Small intestine (tissue), 7 donors: ENCODE data around the gene FOXO1. TPM values are rescaled to one million over a fixed set of nuclear protein-coding genes. Genes with fewer than 3 reads are reported as not detected.
A peak's percentile ranks its signal among the peaks of the same experiment; 100 is the strongest.

ENCODE experiments used
- DNase-seq, 2 donors: peaks; one replicate each; pipeline versions ENCODE4 v3.0.0 to v3.0.0-alpha.2; 2013
- FAIRE-seq: peaks from 2 replicates; lab custom pipeline; 2012; peaks lifted over from hg19 to GRCh38; lab: Jason Lieb, UNC
- H3K27ac ChIP-seq, 3 donors: one replicate each; pipeline ENCODE4 v1.5.1; 2013; ENCODE audit warnings: low read length in 2 of 3, mild to moderate bottlenecking in 2 of 3, control low read depth in 1 of 3, inconsistent platforms in 1 of 3, low read depth in 1 of 3, moderate library complexity in 1 of 3
- H3K27me3 ChIP-seq, 3 donors: one replicate each; pipeline ENCODE4 v1.6.1; 2013; ENCODE audit warnings: low read length in 3 of 3, inconsistent platforms in 1 of 3; ENCODE audit not compliant: control insufficient read depth in 3 of 3, insufficient read depth in 3 of 3
- H3K36me3 ChIP-seq, 3 donors: one replicate each; pipeline ENCODE4 v1.6.1; 2013; ENCODE audit warnings: low read length in 3 of 3, inconsistent platforms in 1 of 3, low read depth in 1 of 3, mild to moderate bottlenecking in 1 of 3, moderate library complexity in 1 of 3; ENCODE audit not compliant: control insufficient read depth in 3 of 3, insufficient read depth in 2 of 3
- H3K4me1 ChIP-seq, 3 donors: one replicate each; pipeline ENCODE4 v1.6.1; 2013; ENCODE audit warnings: low read length in 2 of 3, inconsistent platforms in 1 of 3, low read depth in 1 of 3, mild to moderate bottlenecking in 1 of 3, moderate library complexity in 1 of 3; ENCODE audit not compliant: control insufficient read depth in 3 of 3, insufficient read depth in 2 of 3
- H3K4me3 ChIP-seq, 3 donors: one replicate each; pipeline ENCODE4 v1.5.1; 2013; ENCODE audit warnings: low read length in 3 of 3, control low read depth in 1 of 3, inconsistent platforms in 1 of 3, low read depth in 1 of 3, mild to moderate bottlenecking in 1 of 3, moderate library complexity in 1 of 3
- H3K9me3 ChIP-seq, 2 donors: one replicate each; pipeline ENCODE4 v1.6.1; 2013; ENCODE audit warnings: low read depth in 1 of 2, low read length in 1 of 2; ENCODE audit not compliant: control insufficient read depth in 2 of 2, insufficient read depth in 1 of 2
- WGBS, 3 donors: extraction: QIAGEN DNeasy Blood & Tissue Kit; methylation state at CpG; one replicate each; pipeline ENCODE4 v1.1.7; 2013; 5-methylcytosine and 5-hydroxymethylcytosine counted together
- polyA plus RNA-seq, 4 donors: library from polyadenylated mRNA; stranded (reverse) in 3 of 4; unstranded in 1 of 4; fragments of 200-250 nt in 3 of 4; fragments of 120-200 nt in 1 of 4; gene quantifications; one replicate each; pipeline versions ENCODE4 v1.2.1 to v1.2.3, GENCODE V29; 2013
- donor health status: healthy with polysubstance abuse.
- donor health status: control.
- donor health status: control.
- donor health status: Bipolar disorder and iron deficiency.
- donor health status: healthy.

The FOXO1 gene
- polyA plus RNA-seq, 4 donors, result 4.0 to 10.1 (median 7.1) TPM

DNA sequence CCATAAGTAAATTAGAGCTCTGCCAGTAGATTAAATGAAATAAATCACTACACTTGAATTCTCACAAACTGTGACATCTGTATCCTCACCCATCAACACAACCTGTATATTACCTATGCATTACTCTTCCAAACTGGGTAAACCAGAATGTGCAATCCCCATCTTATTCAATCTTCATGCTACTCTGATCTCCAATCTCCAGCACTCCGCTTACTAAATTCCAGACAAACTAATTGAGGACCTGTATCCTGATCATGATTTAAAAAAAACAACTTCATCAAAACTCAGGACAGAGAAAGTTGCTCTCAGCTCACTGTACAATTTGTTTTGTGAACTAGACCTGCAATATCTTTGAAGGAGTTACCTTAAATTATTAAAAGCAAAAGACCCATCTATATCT, 74.4 kb downstream of the FOXO1 start:
- FAIRE-seq (no peak), DNase-seq (no peak)
- Histone ChIP-seq H3K4me1 (peaks cover 2 to 13% (median 8%) of the 10 kb centered on the region in 3 donors), H3K9me3 (no peaks in the 10 kb centered on the region), H3K27ac (no peak overlapping the region), H3K4me3 (no peak overlapping the region), H3K27me3 (no peaks in the 10 kb centered on the region), H3K36me3 (no peaks in the 10 kb centered on the region)
- 94 to 100% (median 97%) methylated on average over 1 of the region's 1 CpG for WGBS, 3 donors

DNA sequence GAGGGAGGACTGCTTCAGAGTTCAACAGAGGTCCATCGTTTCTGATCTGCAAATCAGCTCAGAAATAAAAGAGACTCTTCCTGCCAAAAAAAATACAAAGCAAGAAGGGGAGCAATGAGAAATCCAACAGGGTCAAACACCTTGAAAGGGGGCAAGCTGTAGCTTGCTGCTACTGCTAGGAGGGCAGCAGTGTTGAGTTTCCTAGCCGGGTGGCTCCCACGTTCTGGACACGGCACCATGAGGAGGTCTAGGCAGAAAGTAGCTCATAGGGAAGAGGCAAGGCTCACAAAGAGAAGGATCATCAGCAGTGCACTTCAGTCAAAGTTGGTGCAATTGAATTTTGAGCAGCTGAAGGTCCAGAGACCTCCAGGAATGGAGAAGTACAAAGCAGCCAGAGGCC, 75.3 kb downstream of the FOXO1 start:
- Histone ChIP-seq H3K36me3 (no peaks in the 10 kb centered on the region), H3K4me1 (peaks cover 0 to 8% (median 7%) of the 10 kb centered on the region in 3 donors), H3K9me3 (no peaks in the 10 kb centered on the region), H3K4me3 (no peak overlapping the region), H3K27ac (no peak overlapping the region), H3K27me3 (no peaks in the 10 kb centered on the region)
- 82 to 94% (median 87%) methylated on average over 4 of the region's 4 CpGs for WGBS, 3 donors
- DNase-seq (no peak), FAIRE-seq (no peak)

DNA sequence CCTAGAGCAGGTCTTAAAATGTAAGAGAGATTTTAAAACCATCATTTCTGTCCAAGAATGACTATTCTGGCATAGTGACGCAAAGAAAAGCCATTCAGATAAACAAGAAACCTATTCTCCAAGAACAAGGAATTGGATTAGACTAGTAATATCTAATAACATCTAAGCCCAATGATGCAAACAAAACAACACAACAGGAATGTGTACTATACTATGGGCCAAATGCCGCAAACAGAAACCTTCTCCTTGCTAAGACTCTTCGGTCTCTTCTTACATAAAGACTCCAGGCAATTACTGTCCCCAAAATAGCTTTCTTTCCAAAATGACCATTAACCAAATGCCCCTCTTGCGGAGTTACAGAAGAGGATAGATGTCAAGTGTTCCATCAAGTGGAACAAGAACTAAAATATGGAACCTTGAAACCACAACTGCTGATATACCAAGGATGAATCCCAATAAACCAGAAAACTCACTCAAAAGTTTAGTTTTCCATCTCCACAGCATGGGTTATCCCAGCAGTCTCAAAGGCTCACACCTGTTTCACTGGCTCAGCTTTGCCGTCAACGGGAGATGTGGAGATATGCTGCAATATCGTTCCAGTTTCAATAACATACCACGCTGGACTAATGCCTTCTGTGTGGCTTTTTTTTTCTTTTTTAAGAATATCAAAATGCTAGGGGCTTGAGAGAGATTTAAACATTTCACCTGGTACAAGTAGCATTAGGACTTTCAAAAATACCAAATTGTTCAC, 76.2 kb downstream of the FOXO1 start:
- WGBS, 3 donors, result 86 to 98% (median 87%) methylated on average over 8 of the region's 8 CpGs
- no peak for FAIRE-seq
- Histone ChIP-seq H3K9me3 (no peaks in the 10 kb centered on the region), H3K36me3 (no peaks in the 10 kb centered on the region), H3K4me3 (no peak overlapping the region), H3K27ac (peak overlapping the region in 1 of 3 donors; percentile 65), H3K27me3 (no peaks in the 10 kb centered on the region), H3K4me1 (peaks cover under 1 to 13% (median 8%) of the 10 kb centered on the region in 3 donors)
- no peak for DNase-seq

DNA sequence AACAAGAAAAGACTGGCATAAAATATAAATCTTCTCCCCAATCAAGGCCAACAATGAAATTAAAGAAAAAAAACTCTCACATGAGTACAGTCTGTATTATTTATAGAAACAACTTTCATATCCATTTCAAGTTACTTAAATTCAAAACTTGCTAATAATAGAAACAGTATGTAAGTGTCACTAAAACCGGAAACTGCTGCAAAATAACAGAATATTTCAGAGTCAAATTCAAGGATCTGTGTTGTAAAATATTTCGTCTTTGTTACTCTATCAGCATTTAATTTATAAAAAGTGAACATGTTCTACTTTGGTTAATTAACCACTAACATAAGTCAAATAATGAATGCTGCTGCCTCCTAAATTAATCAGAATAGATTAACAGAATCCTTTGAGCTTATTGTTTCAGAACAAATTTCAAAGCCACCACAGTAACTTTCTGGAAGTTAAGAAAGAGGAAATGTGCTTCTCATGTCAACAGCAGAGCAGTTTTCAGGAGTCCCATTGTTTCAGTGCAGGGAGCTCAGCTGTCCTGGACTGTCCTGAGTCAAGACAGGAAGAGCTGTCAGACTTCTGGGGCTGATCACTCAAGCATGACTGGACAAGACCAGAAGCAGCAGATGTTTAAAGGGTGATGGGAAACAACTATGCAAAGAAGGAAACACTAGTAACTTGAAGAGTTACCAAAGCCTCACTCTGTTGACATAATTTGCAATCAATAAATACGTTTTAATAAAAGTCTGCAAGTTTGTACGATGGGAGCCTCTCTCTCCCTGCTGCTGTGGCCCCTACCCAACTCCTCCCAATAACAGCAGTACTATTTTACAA, 76.9 kb downstream of the FOXO1 start:
- Histone ChIP-seq H3K9me3 (no peaks in the 10 kb centered on the region), H3K27me3 (no peaks in the 10 kb centered on the region), H3K27ac (peak overlapping the region in 1 of 3 donors; percentile 65), H3K4me3 (no peak overlapping the region), H3K36me3 (no peaks in the 10 kb centered on the region), H3K4me1 (peaks cover 2 to 15% (median 8%) of the 10 kb centered on the region in 3 donors)
- no peak for DNase-seq
- WGBS, 3 donors, result 37 to 80% (median 59%) methylated on average over 4 of the region's 4 CpGs
- FAIRE-seq, result no peak

DNA sequence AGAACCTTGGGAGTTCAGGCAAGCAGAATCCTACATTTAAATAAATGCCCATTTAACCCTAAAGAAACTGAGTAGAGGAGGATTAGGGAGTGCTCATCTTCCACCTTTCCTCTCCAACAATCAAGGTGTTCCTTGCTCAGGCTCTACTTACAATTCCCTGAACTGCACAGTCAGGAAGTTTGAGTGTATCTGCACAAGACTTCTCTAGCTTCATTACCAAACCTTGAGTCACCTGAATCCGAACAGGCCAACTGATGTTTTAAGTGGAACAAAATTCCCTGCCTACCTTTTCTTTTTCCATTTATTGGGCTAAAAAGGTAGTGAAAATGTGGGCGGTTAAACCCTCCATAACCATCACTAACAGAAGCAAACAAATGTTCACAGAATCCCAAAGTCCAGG, 78.3 kb downstream of the FOXO1 start:
- Histone ChIP-seq H3K4me3 (no peak overlapping the region), H3K4me1 (peaks cover 2 to 15% (median 8%) of the 10 kb centered on the region in 3 donors), H3K36me3 (no peaks in the 10 kb centered on the region), H3K9me3 (peaks cover 0 to 2% of the 10 kb centered on the region in 2 donors), H3K27me3 (no peaks in the 10 kb centered on the region), H3K27ac (no peak overlapping the region)
- no peak for FAIRE-seq
- no peak for DNase-seq
- WGBS, 3 donors, result 96 to 100% (median 97%) methylated on average over 2 of the region's 2 CpGs

DNA sequence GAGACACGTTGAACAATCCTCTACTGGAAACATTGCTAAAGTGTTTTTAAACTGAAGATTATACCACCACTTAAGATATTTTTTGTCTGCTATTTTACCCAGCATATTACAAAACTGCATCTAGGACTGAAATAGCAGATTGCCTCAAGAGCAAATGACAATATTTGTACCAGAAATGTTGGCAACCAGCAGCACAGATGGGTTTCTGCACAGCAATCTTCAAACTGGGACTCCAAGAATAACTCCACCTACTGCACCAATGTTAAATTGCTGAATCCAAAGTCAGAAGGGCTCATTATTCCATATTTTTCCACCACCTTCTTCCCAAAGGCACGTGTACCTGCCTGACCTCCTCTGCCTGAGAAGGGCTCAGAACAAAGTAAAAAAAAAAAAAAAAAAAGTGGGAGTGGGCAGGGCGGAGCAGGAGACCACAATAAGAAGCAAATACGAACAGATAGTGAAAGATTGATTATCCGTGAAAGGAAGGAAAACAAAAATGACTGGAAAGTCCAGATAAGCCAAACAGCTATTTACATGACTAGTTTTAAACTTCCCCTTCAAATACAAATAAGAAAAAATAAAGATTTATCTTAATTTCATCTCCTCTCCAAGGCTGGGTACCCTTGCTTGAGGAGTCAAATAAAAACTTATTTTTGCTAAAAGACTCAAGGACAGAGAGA, 79.4 kb downstream of the FOXO1 start:
- Histone ChIP-seq H3K9me3 (peaks cover 0 to 3% of the 10 kb centered on the region in 2 donors), H3K4me1 (peaks cover 2 to 15% (median 8%) of the 10 kb centered on the region in 3 donors), H3K36me3 (no peaks in the 10 kb centered on the region), H3K27me3 (no peaks in the 10 kb centered on the region), H3K4me3 (no peak overlapping the region), H3K27ac (no peak overlapping the region)
- no peak for DNase-seq
- WGBS, 3 donors, result 60 to 76% (median 68%) methylated on average over 5 of the region's 5 CpGs
- no peak for FAIRE-seq

DNA sequence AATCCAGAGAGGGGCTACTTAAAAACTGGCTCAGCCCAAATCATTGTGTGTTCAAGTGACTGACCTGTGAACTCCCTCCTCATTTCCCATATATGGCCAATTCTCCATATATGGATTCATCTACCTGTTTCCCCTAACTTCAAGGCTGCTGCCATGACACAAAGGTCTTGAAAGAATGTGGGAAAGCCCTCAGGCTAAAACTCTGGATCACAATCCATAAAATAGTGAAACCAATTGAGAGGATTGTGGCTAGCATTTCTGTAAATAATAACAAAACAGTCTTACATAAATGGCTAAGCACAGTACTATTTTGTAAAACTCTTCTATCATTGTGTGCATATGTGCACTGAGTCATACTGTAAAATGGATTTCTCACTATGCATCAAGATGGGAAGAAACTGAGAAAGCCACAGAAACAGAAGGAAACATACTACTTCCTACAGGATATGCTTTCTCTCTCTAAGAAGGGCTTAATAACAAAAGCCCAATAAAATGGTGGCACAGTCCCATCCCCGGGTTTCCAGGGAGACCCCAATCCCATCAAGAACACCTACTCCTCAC, 80.5 kb downstream of the FOXO1 start:
- peaks cover 0 to 3% of the 10 kb centered on the region in 2 donors for H3K9me3 ChIP-seq

DNA sequence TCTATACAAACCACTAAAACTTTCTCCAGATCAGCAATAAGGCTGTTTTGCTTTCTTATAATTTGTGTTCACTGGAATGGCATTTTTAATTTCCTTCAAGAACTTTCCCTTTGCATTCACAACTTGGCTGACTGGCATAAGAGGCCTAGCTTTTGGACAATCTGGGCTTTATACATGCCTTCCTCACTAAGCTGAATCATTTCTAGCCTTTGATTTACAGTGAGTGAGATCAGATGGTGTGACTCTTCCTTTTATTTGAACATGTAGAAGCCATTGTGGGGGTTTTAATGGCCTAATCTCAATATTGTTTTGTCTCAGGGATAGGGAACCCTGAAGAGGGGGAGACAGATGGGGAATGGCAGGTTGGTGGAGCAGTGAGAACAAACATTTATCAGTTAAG, 82.7 kb downstream of the FOXO1 start:
- peaks cover 2 to 13% (median 8%) of the 10 kb centered on the region in 3 donors for H3K4me1 ChIP-seq
- DNase-seq (no peak), FAIRE-seq (no peak)
- H3K4me3 ChIP-seq, result no peak overlapping the region
- H3K27ac ChIP-seq, result no peak overlapping the region
- no peaks in the 10 kb centered on the region for H3K27me3 ChIP-seq
- peaks cover 0 to 3% of the 10 kb centered on the region in 2 donors for H3K9me3 ChIP-seq
- no peaks in the 10 kb centered on the region for H3K36me3 ChIP-seq

More for the DNA sequence above, 80.5 kb downstream of the FOXO1 start:
- Histone ChIP-seq H3K4me1 (peaks cover 2 to 17% (median 8%) of the 10 kb centered on the region in 3 donors), H3K27ac (no peak overlapping the region), H3K36me3 (no peaks in the 10 kb centered on the region), H3K4me3 (no peak overlapping the region), H3K27me3 (no peaks in the 10 kb centered on the region)
- FAIRE-seq, result no peak
- 50 to 75% (median 66%) methylated on average over 1 of the region's 1 CpG for WGBS, 3 donors
- no peak for DNase-seq
